ENCODE data around the gene SMG9. TPM values are rescaled to one million over a fixed set of nuclear protein-coding genes. Genes with fewer than 3 reads are reported as not detected.

SMG9 gene
- 12.7 and 15.5 TPM in 2 replicates for total RNA-seq

GRCh38 chr19:43754503-43755255 lies at the start of gene SMG9:
SMG9 (minus strand) TSS chr19:43754962; CDS start chr19:43750741, 4,221 bp downstream.

GRCh38 chr19:43802216-43802951 lies 47.6 kb upstream of the SMG9 start, which contains the start of gene LYPD5:
LYPD5 (minus strand) TSS chr19:43802447; CDS start chr19:43802380, 67 bp downstream.

GRCh38 chr19:43780706-43781525 lies 26.2 kb upstream of the SMG9 start, which contains the start of gene KCNN4:
KCNN4 (minus strand) TSS chr19:43780973; CDS start chr19:43780861, 112 bp downstream.

GRCh38 chr19:43715776-43716175 lies 39.0 kb downstream of the SMG9 start, which contains the start of gene IRGC:
IRGC (plus strand) TSS chr19:43716076; CDS start chr19:43718559, 2,483 bp downstream.

Other genes starting within 250 kb of the SMG9 start
- 30.5 and 39.4 TPM in 2 replicates for gene ETHE1, start 227.8 kb downstream of the SMG9 start, total RNA-seq
- 0.15 and 0.25 TPM in 2 replicates for gene ZNF575, start 221.8 kb downstream of the SMG9 start, total RNA-seq
- 17.7 and 23.3 TPM in 2 replicates for gene XRCC1, start 179.4 kb downstream of the SMG9 start, total RNA-seq
- gene PINLYP, start 179.2 kb downstream of the SMG9 start, total RNA-seq: 1.4 and 1.9 TPM in 2 replicates
- 10.7 and 36.8 TPM in 2 replicates for gene IRGQ, start 158.8 kb downstream of the SMG9 start, total RNA-seq
- 7.0 and 12.8 TPM in 2 replicates for gene ZNF576, start 158.4 kb downstream of the SMG9 start, total RNA-seq
- 0.06 TPM in 1 of 2 replicates, not detected in the other for gene SRRM5, start 142.9 kb downstream of the SMG9 start, total RNA-seq
- 38.2 and 38.6 TPM in 2 replicates for gene ZNF428, start 135.3 kb downstream of the SMG9 start, total RNA-seq
- 0.81 and 1.2 TPM in 2 replicates for gene CADM4, start 115.1 kb downstream of the SMG9 start, total RNA-seq
- 36.4 and 50.4 TPM in 2 replicates for gene PLAUR, start 84.8 kb downstream of the SMG9 start, total RNA-seq
- gene IRGC, start 38.9 kb downstream of the SMG9 start, total RNA-seq: not detected in 2 replicates
- not detected in 2 replicates for gene KCNN4, start 26.0 kb upstream of the SMG9 start, total RNA-seq
- gene LYPD5, start 47.5 kb upstream of the SMG9 start, total RNA-seq: 1.00 and 1.5 TPM in 2 replicates
- 3.2 and 5.5 TPM in 2 replicates for gene ZNF283, start 72.4 kb upstream of the SMG9 start, total RNA-seq
- 1.7 and 2.4 TPM in 2 replicates for gene ZNF404, start 129.0 kb upstream of the SMG9 start, total RNA-seq
- gene ZNF45, start 180.3 kb upstream of the SMG9 start, total RNA-seq: 4.8 and 11.5 TPM in 2 replicates
- 7.6 and 10.6 TPM in 2 replicates for gene ZNF221, start 196.3 kb upstream of the SMG9 start, total RNA-seq
- gene ZNF155, start 229.2 kb upstream of the SMG9 start, total RNA-seq: 2.8 and 3.6 TPM in 2 replicates
- 3.6 and 4.4 TPM in 2 replicates for gene ZNF230, start 248.0 kb upstream of the SMG9 start, total RNA-seq

All from cardiac ventricle fibroblast (primary cell).